Fibroblast of the aortic adventitia (primary cell): Measurements from ENCODE around the gene SRRM5. TPM values are rescaled to one million over a fixed set of nuclear protein-coding genes. Genes with fewer than 3 reads are reported as not detected.

Source experiments
- DNase-seq: peaks from one replicate; pipeline ENCODE4 v3.0.0-alpha.2; 2010; ENCODE audit warnings: low read depth
- H3K4me3 ChIP-seq: 2 replicates; pipeline ENCODE4 v1.5.1; 2011; ENCODE audit warnings: low read depth, mild to moderate bottlenecking, control low read depth, low read length, moderate library complexity
- CTCF ChIP-seq: IDR thresholded peaks from 2 replicates; pipeline ENCODE4 v1.5.1; 2011; ENCODE audit warnings: mild to moderate bottlenecking, low read length, control low read depth, inconsistent platforms; ENCODE audit not compliant: insufficient read depth
- total RNA-seq: library from RNA; depleted of rRNA; stranded (reverse); fragments of >200 nt; gene quantifications from 2 replicates; pipeline ENCODE4 v1.2.3, GENCODE V29; 2012; ENCODE audit warnings: low replicate concordance

Gene SRRM5
- total RNA-seq, 1 donor: 0.09 TPM

GRCh38 chr19:43656436-43656835, 44.5 kb downstream of the SRRM5 start:
- no peak overlapping the region for H3K4me3 ChIP-seq
- no peak for TF ChIP-seq CTCF
- DNase-seq: no peak

- DNase-seq: no peak
- TF ChIP-seq CTCF: no peak
- H3K4me3 ChIP-seq: no peak overlapping the region
Observed at GRCh38 chr19:43658001-43658400, 46.1 kb downstream of the SRRM5 start.

- DNase-seq: no peak
- H3K4me3 ChIP-seq: no peak overlapping the region
- no peak for TF ChIP-seq CTCF
Observed at GRCh38 chr19:43658494-43658893, 46.6 kb downstream of the SRRM5 start.

GRCh38 chr19:43660301-43660970, 48.5 kb downstream of the SRRM5 start:
- no peak overlapping the region for H3K4me3 ChIP-seq
- no peak for DNase-seq
- TF ChIP-seq CTCF: no peak

GRCh38 chr19:43660971-43661360, 49.1 kb downstream of the SRRM5 start:
- no peak for TF ChIP-seq CTCF
- no peak overlapping the region for H3K4me3 ChIP-seq
- DNase-seq: peak; percentile 19

GRCh38 chr19:43662487-43662886, 50.6 kb downstream of the SRRM5 start:
- peak; percentile 45 for TF ChIP-seq CTCF
- no peak overlapping the region for H3K4me3 ChIP-seq
- DNase-seq: no peak

GRCh38 chr19:43664018-43664417, 52.1 kb downstream of the SRRM5 start:
- no peak for TF ChIP-seq CTCF
- no peak overlapping the region for H3K4me3 ChIP-seq
- DNase-seq: no peak
